DOHH2 (cell line): Measurements from ENCODE around the gene TAB3.

Source experiments
- CTCF ChIP-seq: fragments of 200-600 bp; sonication (generic); IDR thresholded peaks from one replicate; pipeline ENCODE4 v1.5.1; 2014; ENCODE audit warnings: antibody characterized with exemption, mild to moderate bottlenecking, low read depth, low read length; ENCODE audit not compliant: poor library complexity, severe bottlenecking
- EZH2phosphoT487 ChIP-seq: fragments of 200-600 bp; sonication (generic); IDR thresholded peaks from 2 replicates; pipeline ENCODE4 v1.6.1; 2017; ENCODE audit warnings: borderline replicate concordance, mild to moderate bottlenecking, antibody characterized with exemption, low read length, moderate library complexity, mixed read lengths

GRCh38 chrX:30876367-30876766, 12.7 kb downstream of the TAB3 start:
- TF ChIP-seq EZH2phosphoT487 = no peak
- TF ChIP-seq CTCF = no peak
